ENCODE data around the gene SELENOW.
"Not testable (repeated sequence)": the region's sequence is repeated elsewhere in the genome, so short reads cannot be mapped to it uniquely, and the experiment has no call there.

The SELENOW gene

GRCh38 chr19:47778049-47778953 lies at the start of gene SELENOW:
Gene SELENOW, plus strand, starts transcription at chr19:47778703. Its CDS starts 83 bp downstream, at chr19:47778786.
- peak; percentile 58 to 74 for DNase-seq (ENCODE audit: extremely low read depth in 1 of 2, low read depth in 1 of 2)

- DNase-seq (ENCODE audit: extremely low read depth in 1 of 2, low read depth in 1 of 2) = peak in 1 of 2 donors; percentile 20
These were observed 49.1 kb upstream of the SELENOW start for GRCh38 chr19:47729468-47729798.

GRCh38 chr19:47729799-47730520 lies 48.5 kb upstream of the SELENOW start:
- peak in 1 of 2 donors; percentile 60 for DNase-seq (ENCODE audit: extremely low read depth in 1 of 2, low read depth in 1 of 2)

GRCh38 chr19:47730521-47730889 lies 48.0 kb upstream of the SELENOW start:
- no peak for DNase-seq (ENCODE audit: extremely low read depth in 1 of 2, low read depth in 1 of 2)

GRCh38 chr19:47730910-47731309 lies 47.6 kb upstream of the SELENOW start:
- no peak for DNase-seq (ENCODE audit: extremely low read depth in 1 of 2, low read depth in 1 of 2)

- no peak for DNase-seq (ENCODE audit: extremely low read depth in 1 of 2, low read depth in 1 of 2)
These were observed 43.4 kb upstream of the SELENOW start for GRCh38 chr19:47735131-47735530.

GRCh38 chr19:47740866-47741519 lies 37.5 kb upstream of the SELENOW start:
- no peak for DNase-seq (ENCODE audit: extremely low read depth in 1 of 2, low read depth in 1 of 2)

GRCh38 chr19:47741544-47742140 lies 36.9 kb upstream of the SELENOW start:
- no peak for DNase-seq (ENCODE audit: extremely low read depth in 1 of 2, low read depth in 1 of 2)

GRCh38 chr19:47742634-47743033 lies 35.9 kb upstream of the SELENOW start:
- no peak for DNase-seq (ENCODE audit: extremely low read depth in 1 of 2, low read depth in 1 of 2)

GRCh38 chr19:47745010-47745901 lies 33.2 kb upstream of the SELENOW start, which contains the start of gene NOP53:
Gene NOP53, plus strand, starts transcription at chr19:47745546. Its CDS starts 14 bp downstream, at chr19:47745560.
- DNase-seq (ENCODE audit: extremely low read depth in 1 of 2, low read depth in 1 of 2) = peak; percentile 87 to 90

GRCh38 chr19:47746129-47746528 lies 32.4 kb upstream of the SELENOW start:
- DNase-seq (ENCODE audit: extremely low read depth in 1 of 2, low read depth in 1 of 2) = not testable (repeated sequence)

GRCh38 chr19:47749326-47749725 lies 29.2 kb upstream of the SELENOW start:
- no peak for DNase-seq (ENCODE audit: extremely low read depth in 1 of 2, low read depth in 1 of 2)

GRCh38 chr19:47750752-47751151 lies 27.8 kb upstream of the SELENOW start:
- DNase-seq (ENCODE audit: extremely low read depth in 1 of 2, low read depth in 1 of 2) = no peak

- no peak for DNase-seq (ENCODE audit: extremely low read depth in 1 of 2, low read depth in 1 of 2)
These were observed 25.9 kb upstream of the SELENOW start for GRCh38 chr19:47752440-47753211.

GRCh38 chr19:47754206-47755064 lies 24.1 kb upstream of the SELENOW start:
- DNase-seq (ENCODE audit: extremely low read depth in 1 of 2, low read depth in 1 of 2) = no peak

GRCh38 chr19:47755065-47755761 lies 23.3 kb upstream of the SELENOW start:
- DNase-seq (ENCODE audit: extremely low read depth in 1 of 2, low read depth in 1 of 2) = no peak

GRCh38 chr19:47755762-47756626 lies 22.5 kb upstream of the SELENOW start:
- DNase-seq (ENCODE audit: extremely low read depth in 1 of 2, low read depth in 1 of 2) = no peak

All from stimulated activated CD8-positive, alpha-beta memory T cell treated with anti-CD3 and anti-CD28 coated beads, Interleukin-7, amount 100 ng/mL, for 48 hours (primary cell).